GM19328 (cell line): Measurements from ENCODE around the gene MRPL55.
"Not testable (repeated sequence)": the region's sequence is repeated elsewhere in the genome, so short reads cannot be mapped to it uniquely, and the experiment has no call there.

Experiments
- ATAC-seq: cut with Tn5 transposase; IDR thresholded peaks from one replicate; pipeline ENCODE4 v1.9.1; 2021; ENCODE audit warnings: mild to moderate bottlenecking, moderate library complexity; ENCODE audit not compliant: unreplicated experiment

Gene MRPL55

DNA sequence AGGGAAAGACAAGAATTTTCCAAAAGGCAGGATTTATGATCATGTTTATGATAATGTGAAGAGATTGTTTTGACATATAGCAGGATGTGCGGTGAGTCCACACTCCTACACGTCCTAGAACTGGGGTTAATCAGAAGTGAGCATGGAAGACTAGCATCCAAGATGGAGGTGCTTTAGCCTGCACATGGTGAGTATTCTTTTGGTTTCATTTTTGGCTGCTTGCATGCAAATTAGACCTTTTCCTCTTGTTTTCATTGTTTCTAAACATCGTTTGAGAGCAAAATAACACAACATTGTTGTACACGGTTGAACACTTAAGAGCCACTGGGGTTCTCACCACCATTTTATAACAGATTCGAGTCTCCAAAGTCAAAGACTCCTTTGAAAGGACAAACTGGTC lies 16.1 kb upstream of the MRPL55 start:
- no peak for ATAC-seq

DNA sequence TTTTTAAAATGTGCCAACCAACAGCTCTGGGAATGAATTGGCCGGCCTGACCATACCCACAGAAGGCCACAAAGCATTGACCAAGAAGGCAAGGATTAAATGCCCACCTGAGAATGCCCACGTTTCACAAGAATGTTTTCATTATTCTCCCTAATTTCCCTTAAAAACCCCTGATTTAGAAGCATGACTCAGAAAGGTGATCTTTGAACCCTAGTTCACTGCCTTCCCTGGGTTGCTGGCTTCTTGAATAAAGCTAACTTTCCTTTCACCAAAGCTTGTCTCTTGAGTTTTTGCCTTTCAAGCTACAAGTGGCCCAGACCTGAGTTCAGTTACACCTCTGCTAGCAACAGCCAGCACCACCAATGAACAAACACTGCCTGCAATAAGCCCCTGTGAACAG lies 14.4 kb upstream of the MRPL55 start:
- no peak for ATAC-seq

DNA sequence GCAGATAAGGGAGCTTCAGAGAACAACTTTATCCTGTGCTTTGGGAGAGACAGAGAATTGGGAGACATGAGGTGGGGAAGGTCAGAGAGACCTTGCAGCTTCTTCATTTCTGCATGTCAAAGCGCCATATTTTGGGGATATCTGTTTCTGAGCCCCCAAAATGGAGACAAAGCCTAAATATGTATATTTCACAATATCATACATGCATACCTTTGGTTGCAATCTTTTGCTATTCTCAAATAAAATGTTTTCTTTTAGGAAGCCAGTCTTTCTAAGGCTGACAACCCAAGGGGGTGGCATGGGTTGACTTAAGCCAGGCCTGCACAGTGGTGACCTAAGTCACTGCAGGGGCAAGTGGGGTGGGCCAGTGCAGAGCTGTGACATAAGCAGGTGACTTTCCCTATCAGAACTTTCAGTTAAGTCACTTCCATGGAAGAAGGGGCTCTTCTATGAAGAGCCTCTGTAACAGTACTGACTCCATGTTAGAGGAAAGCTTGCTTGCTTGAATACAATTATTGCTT lies 13.9 kb upstream of the MRPL55 start:
- ATAC-seq: no peak

DNA sequence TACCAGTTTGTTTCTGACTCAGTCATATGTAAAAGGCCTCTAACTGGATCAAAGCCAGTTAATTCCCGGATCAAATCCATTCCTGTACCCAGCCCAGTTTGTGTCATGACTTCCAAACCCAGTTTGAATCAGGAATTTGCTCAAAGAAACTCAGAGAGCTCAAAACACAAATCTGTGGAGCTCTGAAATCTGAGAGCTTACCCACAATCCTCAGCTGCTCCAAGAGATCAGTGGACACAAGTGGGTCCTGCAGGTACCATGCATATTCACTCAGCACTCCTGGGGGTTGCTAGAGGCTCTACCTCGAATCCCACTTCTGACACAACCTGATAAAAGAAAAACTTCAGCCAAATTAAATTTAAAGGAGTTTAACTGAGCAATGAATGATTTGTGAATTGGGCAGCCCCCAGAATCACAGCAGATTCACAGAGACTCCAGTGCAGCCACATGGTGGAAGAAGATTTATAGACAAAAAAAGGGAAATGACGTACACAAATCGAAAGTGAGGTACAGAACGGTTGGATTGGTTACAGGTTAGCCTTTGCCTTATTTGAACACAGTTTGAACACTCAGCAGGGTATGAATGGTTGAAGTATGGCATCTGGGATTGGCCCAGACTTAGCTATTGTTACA lies 11.9 kb upstream of the MRPL55 start:
- ATAC-seq: no peak

DNA sequence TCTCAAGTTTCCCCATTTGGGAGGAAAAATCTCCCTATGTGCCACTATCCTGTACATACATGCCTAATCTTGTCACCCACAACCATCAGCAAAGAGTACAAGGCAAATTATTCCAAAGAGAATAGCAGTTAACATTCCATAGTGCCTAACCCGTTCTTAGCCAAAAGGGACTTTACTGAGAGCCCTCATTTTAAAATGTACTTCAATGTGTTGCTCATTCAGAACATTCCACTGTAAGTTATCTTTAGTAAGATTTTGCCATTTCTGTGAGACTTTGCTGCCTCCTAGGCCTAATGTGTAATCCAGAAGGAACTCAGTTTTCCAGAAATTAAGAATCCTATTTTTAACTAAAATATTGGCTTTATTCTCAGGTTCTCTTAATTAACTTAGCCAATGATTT lies 11.3 kb upstream of the MRPL55 start:
- no peak for ATAC-seq

DNA sequence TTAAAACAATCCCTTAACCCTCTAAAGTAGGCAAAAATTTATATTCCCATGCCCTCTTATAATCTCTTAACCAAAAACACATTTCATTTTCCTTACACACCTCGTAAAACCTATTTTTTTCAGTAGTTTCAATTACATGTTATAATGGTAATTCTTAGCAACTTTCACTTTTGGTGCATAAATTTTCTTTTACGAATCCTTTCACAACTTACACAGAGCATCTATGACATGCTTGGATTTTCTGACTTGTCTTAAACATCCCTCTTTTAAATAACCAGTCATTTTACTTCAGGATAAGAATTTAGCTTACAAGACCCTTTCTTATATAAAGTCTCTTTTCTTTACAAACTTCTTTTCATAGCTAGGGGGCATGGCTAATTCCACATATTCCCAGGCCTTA lies 8.9 kb upstream of the MRPL55 start:
- ATAC-seq: no peak

DNA sequence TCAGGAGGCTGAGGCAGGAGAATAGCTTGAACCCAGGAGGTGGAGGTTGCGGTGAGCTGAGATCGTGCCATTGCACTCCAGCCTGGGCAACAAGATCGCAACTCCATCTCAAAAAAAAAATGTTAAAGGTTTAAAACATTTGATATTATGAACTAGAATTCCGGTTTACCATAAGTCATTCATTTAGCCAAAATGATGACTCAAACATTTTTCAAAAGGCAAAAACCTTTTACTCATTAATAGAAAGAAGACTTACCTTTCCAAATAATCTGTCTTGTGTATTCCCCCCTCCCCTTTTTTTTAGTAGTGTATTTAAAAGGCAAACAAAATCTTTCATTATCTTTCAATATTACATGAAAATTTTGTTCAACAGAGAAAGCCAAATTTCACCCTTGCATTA lies 8.2 kb upstream of the MRPL55 start:
- ATAC-seq: no peak

DNA sequence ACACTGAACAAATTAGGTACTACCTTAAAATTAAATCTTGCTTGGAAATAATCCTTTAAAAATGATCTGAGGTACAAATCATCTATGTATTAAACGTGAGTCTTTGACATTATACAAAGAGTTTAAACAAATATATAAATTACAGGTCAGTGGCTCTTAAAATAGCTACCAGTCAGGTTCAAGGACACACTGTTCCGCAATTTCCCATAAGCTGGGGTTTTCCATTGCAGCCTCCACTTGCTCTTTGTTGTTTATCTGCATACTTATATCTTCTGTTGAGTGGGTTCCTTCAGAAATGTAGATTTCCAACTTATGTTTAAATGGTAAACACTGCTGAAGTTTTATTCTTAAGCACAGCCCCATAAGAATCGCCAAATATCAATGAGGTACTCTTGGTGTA lies 5.7 kb upstream of the MRPL55 start:
- no peak for ATAC-seq

DNA sequence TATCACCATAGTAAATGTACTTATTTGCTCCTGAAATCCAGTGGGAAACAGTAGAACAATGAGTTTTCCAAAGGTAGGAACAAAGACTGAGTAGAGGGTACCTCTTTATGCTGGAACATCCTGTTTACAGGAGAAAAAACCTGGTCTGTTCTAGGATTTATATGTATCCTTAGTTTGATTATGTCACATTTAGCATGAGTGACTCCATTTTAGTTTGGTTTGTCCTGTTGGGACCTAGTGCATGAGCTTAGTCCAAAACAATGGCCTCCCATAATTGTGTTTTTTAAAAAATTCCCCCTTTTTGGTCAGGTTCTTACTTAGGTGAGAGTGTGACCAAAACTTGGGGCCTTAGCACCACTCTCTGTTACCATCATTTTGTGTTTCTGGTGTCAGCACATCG lies 3.5 kb upstream of the MRPL55 start:
- no peak for ATAC-seq

DNA sequence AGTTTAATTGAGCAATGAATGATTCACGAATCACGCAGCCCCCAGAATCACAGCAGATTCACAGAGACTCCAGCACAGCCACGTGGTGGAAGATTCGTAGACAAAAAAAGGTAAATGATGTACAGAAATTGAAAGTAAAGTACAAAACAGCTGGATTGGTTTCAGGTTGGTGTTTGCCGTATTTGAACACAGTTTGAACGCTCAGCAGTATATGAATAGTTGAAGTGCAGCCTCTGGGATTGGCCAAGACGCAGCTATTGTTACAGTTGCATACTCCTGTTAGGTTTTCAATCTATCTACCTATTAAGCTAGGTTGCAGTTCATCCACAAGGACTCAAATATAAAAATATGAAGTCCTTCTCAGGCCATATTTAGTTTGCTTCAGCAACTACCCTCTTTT lies 3.1 kb upstream of the MRPL55 start:
- no peak for ATAC-seq

DNA sequence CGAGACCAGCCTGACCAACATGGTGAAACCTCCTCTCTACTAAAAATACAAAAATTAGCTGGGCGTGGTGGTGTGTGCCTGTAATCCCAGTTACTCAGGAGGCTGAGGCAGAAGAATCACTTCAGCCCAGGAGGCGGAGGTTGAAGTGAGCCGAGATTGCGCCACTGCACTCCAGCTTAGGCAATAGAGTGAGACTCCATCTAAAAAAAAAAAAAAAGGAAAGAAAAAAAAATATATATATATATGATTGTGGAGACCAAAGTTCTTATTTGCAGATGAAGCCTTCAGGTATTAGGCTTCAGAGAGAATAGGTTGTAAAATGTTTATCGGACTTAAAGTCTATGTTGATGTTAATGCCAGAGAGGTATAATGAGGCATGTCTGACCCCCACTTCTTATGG lies 2.2 kb upstream of the MRPL55 start:
- not testable (repeated sequence) for ATAC-seq

DNA sequence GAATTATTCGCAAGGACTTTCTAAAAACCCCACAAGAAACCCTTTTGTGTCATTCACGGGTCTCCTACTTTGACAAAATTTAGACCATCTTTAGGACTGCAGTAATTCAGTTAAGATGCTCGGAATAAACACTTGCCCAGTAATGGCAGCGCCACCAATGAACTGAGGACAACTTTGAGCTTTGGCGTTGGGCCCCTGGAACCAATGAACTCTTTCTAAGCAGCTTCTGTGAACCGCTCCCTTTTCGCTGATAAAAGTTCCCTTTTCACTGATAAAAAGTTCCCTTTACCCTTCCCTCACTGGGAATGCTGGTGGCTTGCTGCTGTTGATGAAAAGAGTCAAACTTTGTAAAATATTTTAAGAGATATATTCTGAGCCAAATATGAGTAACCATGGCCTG lies 1.5 kb upstream of the MRPL55 start:
- ATAC-seq: no peak

DNA sequence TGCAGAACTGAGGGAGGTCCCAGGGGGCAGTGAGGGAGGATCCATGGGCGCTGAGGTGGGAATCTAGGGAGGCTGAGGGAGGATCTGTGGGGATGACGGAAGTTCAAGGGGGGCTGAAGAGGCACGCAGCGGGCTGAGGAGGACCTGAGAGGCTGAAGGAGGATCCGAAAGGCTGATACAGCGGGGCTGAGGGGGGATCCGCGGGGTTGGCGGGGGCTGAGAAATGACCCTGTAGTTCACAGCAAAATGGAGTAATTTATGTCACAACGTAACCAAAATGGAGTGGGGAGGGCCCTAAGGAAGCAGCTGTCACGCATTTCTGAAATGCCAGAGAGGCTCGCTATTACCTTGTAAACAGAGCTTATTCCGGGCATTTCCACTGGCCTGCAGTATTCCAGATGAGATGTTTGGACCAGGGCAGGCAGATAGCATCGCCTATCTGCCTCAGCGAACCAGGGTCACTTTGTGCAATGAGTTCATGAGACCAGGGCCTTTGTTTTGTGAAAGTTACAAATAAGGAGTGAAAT lies 926 bp upstream of the MRPL55 start:
- no peak for ATAC-seq

DNA sequence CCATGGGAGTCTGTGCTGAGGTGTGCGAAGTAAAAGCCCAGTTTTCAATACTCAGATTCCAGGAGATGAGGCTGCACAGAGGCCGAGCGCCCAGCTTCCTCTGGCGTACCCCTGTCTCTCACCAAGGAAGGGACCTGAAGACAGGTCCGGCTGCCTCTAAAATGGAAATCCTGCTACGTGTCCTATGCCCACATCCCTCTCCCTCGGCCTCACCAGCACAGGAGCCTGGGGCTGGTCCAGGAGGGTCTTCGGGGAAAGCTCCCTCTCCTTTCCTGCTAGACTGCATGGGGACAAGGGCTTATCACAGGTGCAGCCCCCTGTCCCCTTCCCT lies 392 bp downstream of the MRPL55 start:
- no peak for ATAC-seq

DNA sequence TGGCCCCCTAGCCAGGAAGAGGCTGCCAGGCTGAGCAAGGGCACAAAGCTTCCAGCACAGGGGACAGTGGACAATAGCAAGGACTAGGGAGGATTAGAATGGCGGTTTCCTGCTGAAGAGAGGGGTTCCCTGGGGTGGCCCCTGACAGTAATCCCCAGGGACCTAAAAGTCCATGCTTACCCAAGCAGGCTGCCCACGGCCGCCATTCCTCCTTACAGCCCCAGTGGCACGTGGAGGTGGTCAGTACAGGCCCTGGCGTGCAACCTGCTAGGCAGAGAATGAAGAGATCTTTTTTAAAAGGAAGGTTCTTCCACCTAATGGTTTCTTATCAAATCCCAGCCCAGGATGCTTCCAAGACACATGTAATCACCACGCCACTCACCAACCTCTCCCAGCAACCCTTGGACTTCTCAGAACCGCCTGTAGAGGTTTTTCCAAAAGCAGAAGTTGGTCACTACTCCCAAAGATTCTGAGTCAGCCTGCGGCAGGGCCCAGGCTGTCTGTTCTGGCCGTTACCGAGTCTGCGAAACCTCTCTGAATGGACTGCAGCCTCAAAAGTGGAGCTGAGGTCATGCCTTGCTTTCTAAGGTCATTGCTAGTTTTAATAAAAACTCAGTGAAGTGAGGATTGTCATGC lies 926 bp downstream of the MRPL55 start:
- no peak for ATAC-seq

DNA sequence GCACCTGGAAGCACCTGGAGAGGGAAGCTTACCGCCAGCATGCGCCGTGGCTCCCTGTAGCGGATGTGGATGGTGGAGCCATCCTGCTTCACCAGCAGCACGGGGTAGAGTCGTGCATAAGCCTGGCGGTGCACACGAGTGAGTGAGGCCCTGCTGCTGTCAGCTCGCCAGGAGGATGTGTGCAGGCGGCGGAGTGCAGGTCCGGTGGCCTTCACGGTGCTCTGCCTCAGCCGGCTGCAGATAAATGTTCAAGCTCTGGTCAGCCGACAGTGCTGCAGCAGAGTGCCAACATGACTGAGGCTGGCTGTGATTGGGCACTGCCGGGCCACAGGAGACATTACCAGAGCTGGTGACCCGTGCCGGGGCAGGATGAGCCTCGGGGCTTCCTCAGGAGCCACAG lies 1.5 kb downstream of the MRPL55 start:
- ATAC-seq: no peak

DNA sequence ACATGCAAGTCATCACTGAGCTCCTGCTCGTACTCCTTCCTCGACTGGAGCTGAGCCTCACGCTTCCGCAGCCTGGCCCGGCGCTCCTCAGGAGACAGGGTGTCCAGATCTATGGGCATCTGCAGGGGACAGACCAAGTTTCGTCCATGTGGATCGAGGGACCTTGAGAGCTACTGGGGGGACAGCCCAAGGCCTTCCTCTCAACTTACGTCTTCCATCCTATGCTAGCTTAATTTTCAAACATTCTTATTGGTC lies 2.4 kb downstream of the MRPL55 start:
- no peak for ATAC-seq

DNA sequence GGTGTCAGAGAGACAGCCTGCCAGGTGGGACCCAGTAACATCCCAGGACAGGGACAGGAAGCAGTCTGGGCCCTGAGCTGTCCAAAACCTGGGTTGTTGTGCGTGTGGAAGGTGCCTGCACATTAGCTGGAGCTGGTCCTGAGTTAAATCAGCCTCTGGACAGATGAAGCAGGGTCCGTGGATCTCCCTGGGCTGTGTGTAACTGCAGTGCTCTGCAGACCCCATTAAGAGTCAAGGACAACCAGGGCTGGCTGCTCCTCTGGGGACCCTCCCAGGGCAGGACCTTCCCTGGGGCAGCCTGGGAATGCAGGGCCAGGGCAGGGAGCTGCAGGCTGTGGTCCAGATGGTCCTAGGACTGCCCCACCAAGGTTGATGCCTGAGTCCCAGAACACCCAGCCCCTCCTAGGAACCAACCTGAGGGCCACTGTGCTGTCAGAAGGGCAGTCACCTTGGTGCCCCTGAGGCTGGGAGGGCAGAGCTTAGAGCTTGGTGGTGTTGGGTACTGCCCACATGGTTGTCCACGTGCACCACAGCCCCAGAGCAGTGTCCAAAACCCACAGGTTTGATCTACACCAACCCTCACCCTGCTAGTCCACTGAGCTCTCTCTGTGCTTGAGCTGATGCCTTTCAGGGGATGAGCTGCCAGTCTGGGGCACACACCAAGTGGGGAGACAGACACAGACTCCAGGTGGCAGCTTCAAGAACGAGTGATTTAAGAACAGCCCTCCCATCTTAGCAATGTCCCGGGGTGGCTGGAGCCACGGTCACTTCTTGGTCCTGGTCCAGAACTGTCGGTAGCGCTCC lies 2.9 kb downstream of the MRPL55 start:
- no peak for ATAC-seq

DNA sequence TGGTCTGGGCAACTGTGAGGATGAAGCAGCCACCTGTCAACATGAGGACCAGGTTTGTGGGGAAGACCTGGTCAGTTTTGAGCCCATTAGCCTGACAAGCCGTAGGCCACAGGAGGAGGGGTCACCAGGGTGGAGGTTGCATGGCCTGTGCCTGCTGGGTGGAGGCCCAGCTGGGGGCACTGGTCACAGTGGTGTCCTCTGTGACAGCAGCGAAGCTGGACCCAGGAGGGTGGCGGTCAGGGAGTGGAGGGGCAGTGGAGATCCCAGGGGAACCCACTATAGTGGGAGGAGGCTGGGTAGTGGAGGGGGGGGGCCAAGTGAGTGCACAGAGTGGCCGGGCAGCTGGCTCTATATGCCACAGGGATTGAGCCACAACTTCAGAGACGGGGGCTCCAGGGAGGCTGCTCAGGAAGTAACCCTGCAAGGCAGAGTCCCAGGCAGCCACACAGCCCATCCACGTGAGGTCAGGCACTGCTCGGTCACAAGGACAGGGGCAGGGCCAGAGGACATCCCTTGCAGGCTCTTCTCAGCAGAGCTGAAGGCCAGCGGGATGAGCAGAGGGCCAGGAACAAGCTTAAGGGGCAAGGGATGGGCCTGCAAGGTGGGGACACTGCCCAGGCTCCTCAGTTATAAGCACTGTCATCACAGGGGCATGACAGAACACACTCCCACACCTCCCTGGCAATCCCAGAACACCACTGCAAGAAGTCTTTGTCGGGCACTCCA lies 3.7 kb downstream of the MRPL55 start:
- ATAC-seq: no peak

DNA sequence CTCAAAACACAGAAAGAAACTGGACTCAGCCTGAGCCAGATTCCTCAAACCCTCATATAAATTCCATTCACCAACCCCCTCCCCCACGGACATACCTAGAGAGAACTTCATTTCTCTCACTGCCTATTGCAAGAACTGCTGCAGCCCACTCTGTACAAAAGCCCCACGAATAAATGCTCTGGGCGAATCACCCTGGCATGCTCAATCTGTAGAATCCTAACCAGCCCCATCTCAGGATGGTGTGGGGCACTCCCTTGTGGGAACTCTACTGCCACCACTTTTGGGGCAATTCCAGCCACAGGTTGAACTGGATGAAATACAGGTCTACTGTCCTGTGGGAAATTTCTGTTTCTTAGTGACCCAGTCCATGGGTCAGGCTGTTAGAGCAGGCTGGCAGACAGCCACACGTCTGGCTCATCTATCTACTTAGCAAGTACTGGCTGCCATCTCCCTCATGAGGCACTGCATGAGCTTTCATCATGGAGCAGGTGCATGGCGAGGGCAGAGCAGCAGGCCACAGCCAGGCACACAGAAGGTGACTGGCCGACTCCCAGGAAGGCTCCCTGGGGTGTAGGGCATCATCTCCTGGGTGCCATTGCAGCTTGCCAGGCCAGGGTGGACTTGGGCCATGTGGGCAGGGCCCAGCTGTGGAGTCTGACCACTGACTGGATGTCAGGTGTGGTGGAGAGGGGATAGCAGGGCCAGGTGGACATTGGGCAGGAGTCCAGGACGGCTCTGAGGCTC lies 4.4 kb downstream of the MRPL55 start:
- ATAC-seq: no peak
